HUES64 (cell line): Measurements from ENCODE around the gene ZNF785.

ENCODE experiments used
- H3K27ac ChIP-seq: 2 replicates; pipeline ENCODE4 v1.7.0; 2013; ENCODE audit warnings: low read depth, low read length, inconsistent platforms
- H3K27me3 ChIP-seq: 2 replicates; pipeline ENCODE4 v1.6.1; 2013; ENCODE audit warnings: mild to moderate bottlenecking, low read length; ENCODE audit not compliant: insufficient read depth
- H3K36me3 ChIP-seq: 2 replicates; pipeline ENCODE4 v1.6.1; 2013; ENCODE audit warnings: mild to moderate bottlenecking, low read length; ENCODE audit not compliant: insufficient read depth
- H3K4me1 ChIP-seq: 2 replicates; pipeline ENCODE4 v1.6.1; 2013; ENCODE audit warnings: mild to moderate bottlenecking, low read length, moderate library complexity; ENCODE audit not compliant: insufficient read depth
- H3K4me3 ChIP-seq: 2 replicates; pipeline ENCODE4 v1.5.1; 2013; ENCODE audit warnings: mild to moderate bottlenecking, low read length, moderate library complexity
- H3K9ac ChIP-seq: 2 replicates; pipeline ENCODE4 v1.6.1; 2013; ENCODE audit warnings: mild to moderate bottlenecking, low read depth, low read length
- H3K9me3 ChIP-seq: 2 replicates; pipeline ENCODE4 v1.6.1; 2013; ENCODE audit warnings: low read depth, low read length; ENCODE audit not compliant: insufficient read depth
- WGBS: fragments of 150-250, 120-280 bp; methylation state at CpG from one replicate; pipeline ENCODE4 v1.1.7; 2013; ENCODE audit warnings: missing lambda C conversion rate; 5-methylcytosine and 5-hydroxymethylcytosine counted together

Gene ZNF785

GRCh38 chr16:30570636-30571444 is 14.7 kb downstream of the ZNF785 start:
- 15% methylated on average over 21 of the region's 22 CpGs for WGBS
- Histone ChIP-seq H3K9ac (peak overlapping the region; percentile 86), H3K4me1 (peaks cover 3% of the 10 kb centered on the region), H3K27me3 (no peaks in the 10 kb centered on the region), H3K9me3 (no peaks in the 10 kb centered on the region), H3K4me3 (peak overlapping the region; percentile 93), H3K27ac (peak overlapping the region; percentile 91; the same call in 1 of the 2 replicates), H3K36me3 (no peaks in the 10 kb centered on the region)

DNA sequence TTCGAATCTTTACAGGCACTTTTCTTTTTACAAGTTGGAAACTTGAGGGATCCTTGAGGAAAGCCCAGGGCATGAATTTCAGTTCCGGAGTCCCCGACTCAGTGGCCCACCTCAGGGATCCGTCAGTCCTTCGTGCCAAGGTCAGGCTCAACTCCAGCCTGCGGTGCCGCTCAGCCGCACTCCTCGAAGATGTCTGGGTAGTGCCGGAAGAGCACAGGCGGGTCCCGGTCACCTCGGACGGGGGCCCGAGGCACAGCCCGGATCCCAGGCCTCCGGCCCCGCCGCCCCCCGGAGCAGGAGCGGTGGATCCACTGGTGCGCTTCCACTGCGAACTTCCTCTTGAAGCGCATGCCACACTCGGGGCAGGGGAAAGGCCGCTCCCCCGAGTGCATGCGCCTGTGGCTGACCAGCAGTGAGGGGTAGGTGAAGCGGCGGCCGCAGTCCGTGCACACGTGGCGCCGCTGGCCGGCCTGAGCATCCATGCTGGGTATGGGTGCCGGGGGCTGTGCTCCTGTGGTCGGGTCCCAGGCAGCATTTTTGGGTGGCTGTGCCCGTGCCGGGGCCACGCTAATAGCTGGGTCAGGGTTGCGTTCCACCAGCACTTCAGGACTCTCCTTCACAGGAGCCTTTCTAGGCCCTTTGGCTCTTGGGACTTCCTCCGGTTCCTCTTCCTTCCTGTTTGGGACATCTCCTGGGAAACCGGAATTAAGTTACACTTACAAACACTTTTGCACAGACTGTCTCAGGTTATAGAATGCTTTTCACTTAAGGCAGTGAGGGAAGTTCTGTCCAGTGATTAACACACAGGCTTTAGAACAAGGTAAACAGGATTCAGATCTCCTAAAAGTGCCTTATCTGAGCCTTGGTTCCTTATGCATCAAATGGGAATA is 15.5 kb downstream of the ZNF785 start:
- Histone ChIP-seq H3K9me3 (no peaks in the 10 kb centered on the region), H3K4me1 (peaks cover 3% of the 10 kb centered on the region), H3K27ac (no peak overlapping the region), H3K27me3 (no peaks in the 10 kb centered on the region), H3K4me3 (no peak overlapping the region), H3K36me3 (no peaks in the 10 kb centered on the region), H3K9ac (no peak overlapping the region)
- 95% methylated on average over 44 of the region's 44 CpGs for WGBS

GRCh38 chr16:30569281-30569680 is 16.2 kb downstream of the ZNF785 start:
- Histone ChIP-seq H3K27ac (no peak overlapping the region), H3K9me3 (no peaks in the 10 kb centered on the region), H3K27me3 (no peaks in the 10 kb centered on the region), H3K9ac (no peak overlapping the region), H3K36me3 (no peaks in the 10 kb centered on the region), H3K4me3 (no peak overlapping the region), H3K4me1 (peaks cover 3% of the 10 kb centered on the region)
- 86% methylated on average over 3 of the region's 3 CpGs for WGBS

DNA sequence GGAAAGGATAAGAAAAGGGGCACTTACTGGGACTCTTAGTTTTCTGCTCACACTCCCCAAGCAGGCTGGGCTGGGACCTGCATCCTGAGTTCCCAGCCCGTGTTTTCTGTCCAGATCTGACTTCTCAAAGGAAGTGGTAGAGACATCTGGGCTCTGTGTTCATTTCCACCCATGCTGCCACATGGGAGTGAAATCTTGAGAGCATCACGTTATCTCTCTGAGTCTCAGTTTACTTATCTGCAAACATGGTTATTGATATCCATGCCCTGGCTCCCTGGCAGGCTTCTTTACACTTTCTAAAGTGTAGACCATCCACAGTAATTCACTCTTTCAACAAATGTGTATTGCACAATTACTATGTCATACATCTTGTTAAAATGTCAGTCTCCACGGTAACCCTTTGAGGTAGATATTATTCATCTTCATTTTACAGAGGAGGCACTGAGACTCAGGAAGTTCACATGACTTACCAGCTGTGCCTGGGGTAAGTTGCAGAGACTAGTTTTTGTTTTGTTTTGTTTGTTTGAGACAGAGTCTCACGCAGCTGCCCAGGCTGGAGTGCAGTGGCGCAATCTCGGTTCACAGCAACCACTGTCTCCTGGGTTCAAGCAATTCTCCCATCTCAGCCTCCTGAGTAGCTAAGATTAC is 17.4 kb downstream of the ZNF785 start:
- H3K27ac ChIP-seq: no peak overlapping the region

GRCh38 chr16:30567160-30567990 is 18.1 kb downstream of the ZNF785 start:
- WGBS: 88% methylated on average over 14 of the region's 14 CpGs
- no peaks in the 10 kb centered on the region for H3K36me3 ChIP-seq
- no peak overlapping the region for H3K27ac ChIP-seq
- no peak overlapping the region for H3K4me3 ChIP-seq
- peaks cover 3% of the 10 kb centered on the region for H3K4me1 ChIP-seq
- no peak overlapping the region for H3K9ac ChIP-seq
- H3K27me3 ChIP-seq: no peaks in the 10 kb centered on the region
- H3K9me3 ChIP-seq: no peaks in the 10 kb centered on the region

More for the DNA sequence above, 17.4 kb downstream of the ZNF785 start:
- H3K9ac ChIP-seq: no peak overlapping the region
- H3K36me3 ChIP-seq: no peaks in the 10 kb centered on the region
- no peak overlapping the region for H3K4me3 ChIP-seq
- H3K27me3 ChIP-seq: no peaks in the 10 kb centered on the region
- WGBS: 91% methylated on average over 6 of the region's 6 CpGs
- H3K9me3 ChIP-seq: no peaks in the 10 kb centered on the region
- peaks cover 3% of the 10 kb centered on the region for H3K4me1 ChIP-seq

DNA sequence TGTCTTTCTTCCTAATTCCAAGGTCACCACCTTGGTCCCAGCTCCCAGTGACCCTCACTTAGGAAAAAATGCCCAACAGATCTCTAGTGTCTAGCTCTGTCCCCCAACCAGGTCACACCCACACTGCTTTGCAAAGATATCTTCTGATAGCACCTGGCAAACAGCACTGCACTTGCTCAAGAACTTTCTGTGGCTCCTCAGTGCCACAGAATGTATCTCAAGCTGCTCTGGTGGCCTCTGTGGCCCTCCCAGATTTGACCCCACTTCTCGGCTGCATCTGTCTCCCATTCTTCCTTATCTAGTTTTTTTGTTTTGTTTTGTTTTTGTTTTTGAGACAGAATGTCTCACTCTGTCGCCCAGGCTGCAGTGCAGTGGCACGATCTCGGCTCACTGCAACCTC is 19.0 kb downstream of the ZNF785 start:
- 95% methylated on average over 3 of the region's 4 CpGs for WGBS
- H3K27me3 ChIP-seq: no peaks in the 10 kb centered on the region
- no peaks in the 10 kb centered on the region for H3K36me3 ChIP-seq
- peaks cover 3% of the 10 kb centered on the region for H3K4me1 ChIP-seq
- H3K4me3 ChIP-seq: no peak overlapping the region
- H3K27ac ChIP-seq: no peak overlapping the region
- H3K9ac ChIP-seq: no peak overlapping the region
- H3K9me3 ChIP-seq: no peaks in the 10 kb centered on the region

- H3K9me3 ChIP-seq: no peaks in the 10 kb centered on the region
- no peaks in the 10 kb centered on the region for H3K36me3 ChIP-seq
- no peak overlapping the region for H3K9ac ChIP-seq
- no peak overlapping the region for H3K27ac ChIP-seq
- WGBS: 86% methylated on average over 8 of the region's 8 CpGs
- no peak overlapping the region for H3K4me3 ChIP-seq
- no peaks in the 10 kb centered on the region for H3K27me3 ChIP-seq
- H3K4me1 ChIP-seq: peaks cover 3% of the 10 kb centered on the region
Observed at GRCh38 chr16:30565984-30566383, 19.5 kb downstream of the ZNF785 start.

- H3K27me3 ChIP-seq: no peaks in the 10 kb centered on the region
- WGBS: 70% methylated on average over 7 of the region's 7 CpGs
- no peak overlapping the region for H3K4me3 ChIP-seq
- H3K36me3 ChIP-seq: no peaks in the 10 kb centered on the region
- H3K9ac ChIP-seq: no peak overlapping the region
- H3K4me1 ChIP-seq: peaks cover 3% of the 10 kb centered on the region
- no peaks in the 10 kb centered on the region for H3K9me3 ChIP-seq
- H3K27ac ChIP-seq: no peak overlapping the region
Observed at GRCh38 chr16:30565526-30565925, 20.0 kb downstream of the ZNF785 start.

DNA sequence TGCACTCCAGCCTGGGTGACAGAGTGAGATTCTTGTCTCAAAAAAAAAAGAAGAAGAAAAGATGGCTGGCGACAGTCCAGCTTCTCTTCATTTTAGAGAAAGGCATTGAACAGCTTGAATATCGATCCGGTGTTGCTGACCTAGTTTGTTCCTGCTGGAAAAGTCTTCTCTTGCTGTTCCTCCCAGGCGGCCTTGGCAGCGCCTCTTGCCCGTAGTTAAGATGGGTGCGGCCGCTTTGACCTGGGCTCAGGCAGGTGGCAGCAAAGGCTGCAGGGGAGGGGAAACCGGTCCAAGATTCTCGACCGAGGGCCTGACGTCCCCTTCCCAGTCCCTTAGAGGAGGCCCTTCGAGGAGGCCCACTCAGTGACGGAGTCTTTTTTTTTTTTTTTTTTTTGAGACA is 23.5 kb downstream of the ZNF785 start:
- Histone ChIP-seq H3K9me3 (no peaks in the 10 kb centered on the region), H3K27me3 (no peaks in the 10 kb centered on the region), H3K9ac (no peak overlapping the region), H3K4me3 (no peak overlapping the region), H3K36me3 (no peaks in the 10 kb centered on the region), H3K27ac (no peak overlapping the region), H3K4me1 (no peaks in the 10 kb centered on the region)
- WGBS: 95% methylated on average over 14 of the region's 14 CpGs

- Histone ChIP-seq H3K27ac (no peak overlapping the region), H3K4me3 (peak overlapping the region; percentile 14; the same call in 1 of the 2 replicates), H3K36me3 (no peaks in the 10 kb centered on the region), H3K9ac (no peak overlapping the region), H3K4me1 (no peaks in the 10 kb centered on the region), H3K9me3 (no peaks in the 10 kb centered on the region), H3K27me3 (no peaks in the 10 kb centered on the region)
- WGBS: 92% methylated on average over 46 of the region's 46 CpGs
Observed at GRCh38 chr16:30561089-30561816, 24.2 kb downstream of the ZNF785 start.
